ENCODE measurements around the gene DUS1L. TPM values are rescaled to one million over a fixed set of nuclear protein-coding genes. Genes with fewer than 3 reads are reported as not detected.

The DUS1L gene
- polyA plus RNA-seq, 2 of the 4 experiments (the other 2 are of a cell fraction): 48.1 to 83.6 TPM

GRCh38 chr17:82029391-82029790 is 36.2 kb downstream of the DUS1L start (continued):
- TF ChIP-seq ELK1 (IDR thresholded peaks at IDR 0.05; ENCODE audit: low read depth, low read length): no peak
- TF ChIP-seq CBX8 (IDR thresholded peaks at IDR 0.05): no peak
- no peak for TF ChIP-seq HMGXB4 (CRISPR knock-in tag; IDR thresholded peaks at IDR 0.05; ENCODE audit: borderline replicate concordance)

GRCh38 chr17:82028966-82029365 is 36.6 kb downstream of the DUS1L start:
- no peaks in the 10 kb centered on the region for H3K9me3 ChIP-seq
- ChIA-PET POLR2A (interaction anchor here (2.4 to 3.4 kb wide), 2 partner anchors 9 to 69 kb away, joined by 12 to 33 read pairs; partner anchors contain the start of genes DCXR and FASN), CTCF (interaction anchor here (1.1 to 33.2 kb wide), 28 partner anchors 10 to 746 kb away, joined by 3 to 794 read pairs (median 16); partner anchors contain the start of genes DCXR, DUS1L, GPS1 and MAFG)
- H3K27ac ChIP-seq: no peak overlapping the region
- no peak for DNase-seq (ENCODE audit: low read depth in 1 of 2, low spot score in 1 of 2)
- 95% methylated on average over 9 of the region's 9 CpGs for WGBS (ENCODE audit: missing lambda C conversion rate)
- peaks cover 10% of the 10 kb centered on the region for H3K4me1 ChIP-seq
- H3K4me2 ChIP-seq: no peak overlapping the region
- no peak overlapping the region for H3K4me3 ChIP-seq
- no peak for FAIRE-seq
- TF ChIP-seq EP300 (IDR thresholded peaks at IDR 0.05) (no peak), ZFP36 (IDR thresholded peaks at IDR 0.05; ENCODE audit: borderline replicate concordance, partially characterized antibody) (no peak), BCL3 (IDR thresholded peaks at IDR 0.05) (no peak), HES2 (IDR thresholded peaks at IDR 0.05) (no peak), HOXB13 (CRISPR knock-in tag; IDR thresholded peaks at IDR 0.05; ENCODE audit: low read depth) (no peak), POLR2A (IDR thresholded peaks at IDR 0.05; ENCODE audit: low read length) (no peak), CEBPB (IDR thresholded peaks at IDR 0.05) (no peak), MAX (IDR thresholded peaks at IDR 0.05) (no peak), HOXB5 (CRISPR knock-in tag; IDR thresholded peaks at IDR 0.05) (no peak), ZSCAN20 (CRISPR knock-in tag; IDR thresholded peaks at IDR 0.05) (no peak), CBX2 (IDR thresholded peaks at IDR 0.05; ENCODE audit: borderline replicate concordance, low read depth) (no peak), BHLHE40 (IDR thresholded peaks at IDR 0.05; ENCODE audit: low read depth, low read length) (no peak), CHD4 (IDR thresholded peaks at IDR 0.05; ENCODE audit: borderline replicate concordance) (no peak), POLR2AphosphoS2 (conservative IDR thresholded peaks at IDR 0.05; ENCODE audit: low read length) (no peak), USF2 (IDR thresholded peaks at IDR 0.05) (no peak)
- ATAC-seq: no peak

GRCh38 chr17:82028246-82028645 is 37.4 kb downstream of the DUS1L start:
- CTCF ChIA-PET: interaction anchor here (0.9 to 33.2 kb wide), 10 partner anchors 8 to 128 kb away, joined by 3 to 794 read pairs (median 37); partner anchors contain the start of genes DCXR, DUS1L, GPS1 and NOTUM
- no peak for FAIRE-seq
- Histone ChIP-seq H3K4me2 (no peak overlapping the region), H3K9me3 (no peaks in the 10 kb centered on the region), H3K4me3 (no peak overlapping the region), H3K4me1 (peaks cover 14% of the 10 kb centered on the region), H3K27ac (no peak overlapping the region)
- TF ChIP-seq MAX (IDR thresholded peaks at IDR 0.05): no peak
- TF ChIP-seq HOXB13 (CRISPR knock-in tag; IDR thresholded peaks at IDR 0.05; ENCODE audit: low read depth): no peak
- no peak for TF ChIP-seq FOSB (CRISPR knock-in tag; IDR thresholded peaks at IDR 0.05)
- TF ChIP-seq ESRRA (IDR thresholded peaks at IDR 0.05; ENCODE audit: borderline replicate concordance, low read length): no peak
- no peak for TF ChIP-seq MAZ (IDR thresholded peaks at IDR 0.05; ENCODE audit: borderline replicate concordance, low read depth, low read length)
- no peak for TF ChIP-seq RCOR1 (IDR thresholded peaks at IDR 0.05; ENCODE audit: low read depth, low read length)
- TF ChIP-seq CBX8 (IDR thresholded peaks at IDR 0.05): no peak
- WGBS (ENCODE audit: missing lambda C conversion rate): 93% methylated on average over 11 of the region's 13 CpGs
- ATAC-seq: no peak
- POLR2A ChIA-PET: interaction anchor here (2.4 kb wide), 1 partner anchor 9 kb away, joined by 12 read pairs; the partner anchor contains the start of gene DCXR
- no peak for DNase-seq (ENCODE audit: low read depth in 1 of 2, low spot score in 1 of 2)
